Activated CD4-positive, alpha-beta memory T cell treated with anti-CD3 and anti-CD28 coated beads, Interleukin-2, amount 10 ng/mL, durations not matched to agents 7 days and 5 days (primary cell): ENCODE measurements around the gene NLN. TPM values are rescaled to one million over a fixed set of nuclear protein-coding genes. Genes with fewer than 3 reads are reported as not detected.
A peak's percentile ranks its signal among the peaks of the same experiment; 100 is the strongest.
"Not testable (repeated sequence)": the region's sequence is repeated elsewhere in the genome, so short reads cannot be mapped to it uniquely, and the experiment has no call there.

ENCODE experiments used
- CTCF ChIA-PET: fragments of 350-600 bp; sonication (Branson Sonifier 250); formaldehyde crosslinking; loops from one replicate; lab custom pipeline; 2021; ENCODE audit warnings: antibody characterized with exemption, inconsistent platforms; lab: Charles Lee
- POLR2A ChIA-PET: fragments of 350-600 bp; sonication (Branson Sonifier 250); formaldehyde crosslinking; loops from one replicate; lab custom pipeline; 2021; ENCODE audit warnings: antibody characterized with exemption; lab: Charles Lee
- DNase-seq: peaks from one replicate; pipeline ENCODE4 v3.0.0-alpha.2; 2020
- H3K27ac Mint-ChIP-seq: one replicate; pipeline ENCODE4 v1.8.0; 2021; ENCODE audit warnings: mild to moderate bottlenecking, mixed read lengths
- H3K27me3 Mint-ChIP-seq: one replicate; pipeline ENCODE4 v1.8.0; 2021; ENCODE audit warnings: mixed read lengths
- H3K36me3 Mint-ChIP-seq: one replicate; pipeline ENCODE4 v1.8.0; 2021; ENCODE audit warnings: low read depth, mixed read lengths
- H3K4me1 Mint-ChIP-seq: one replicate; pipeline ENCODE4 v1.8.0; 2021; ENCODE audit warnings: mixed read lengths
- H3K4me3 Mint-ChIP-seq: one replicate; pipeline ENCODE4 v1.8.0; 2021; ENCODE audit warnings: mild to moderate bottlenecking, mixed read lengths
- H3K9me3 Mint-ChIP-seq: one replicate; pipeline ENCODE4 v1.8.0; 2021; ENCODE audit warnings: mixed read lengths
- total RNA-seq, 2 experiments: library from RNA; stranded (reverse); gene quantifications; one replicate each; pipeline ENCODE4 v1.2.3, GENCODE V29; 2021

Gene NLN
- total RNA-seq, 2 experiments from 2014 or later: 7.6 to 8.0 TPM

GRCh38 chr5:65767565-65767964 lies 45.6 kb downstream of the NLN start:
- CTCF ChIA-PET: no interaction called here
- H3K9me3 Mint-ChIP-seq: peaks cover 9% of the 10 kb centered on the region
- no peak overlapping the region for H3K27ac Mint-ChIP-seq
- POLR2A ChIA-PET: no interaction called here
- peaks cover 1% of the 10 kb centered on the region for H3K4me1 Mint-ChIP-seq
- no peak overlapping the region for H3K4me3 Mint-ChIP-seq
- H3K27me3 Mint-ChIP-seq: no peaks in the 10 kb centered on the region
- DNase-seq: no peak
- H3K36me3 Mint-ChIP-seq: peaks cover 9% of the 10 kb centered on the region

GRCh38 chr5:65768723-65769346 lies 46.8 kb downstream of the NLN start:
- ChIA-PET CTCF (no interaction called here), POLR2A (no interaction called here)
- no peak overlapping the region for H3K4me3 Mint-ChIP-seq

DNA sequence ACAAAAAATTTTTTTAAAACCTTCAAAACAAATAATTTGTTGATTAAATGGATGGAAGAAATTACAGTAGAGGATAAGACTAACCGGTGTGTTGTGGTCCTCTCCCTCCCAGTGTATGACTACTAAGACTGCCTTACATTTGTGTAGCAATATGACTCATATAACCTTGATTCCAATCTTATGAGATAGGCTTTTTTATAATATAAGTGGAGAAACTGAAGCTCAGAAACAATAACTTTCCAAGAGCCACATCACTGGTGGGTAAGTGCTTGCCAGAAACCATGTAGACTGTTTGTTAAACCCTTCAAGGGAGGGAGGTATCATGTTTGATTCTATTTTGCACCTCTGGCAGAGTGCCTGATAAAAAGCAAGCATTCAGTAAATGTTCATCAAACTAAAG lies 47.5 kb downstream of the NLN start:
- H3K4me1 Mint-ChIP-seq: peaks cover 7% of the 10 kb centered on the region
- H3K27me3 Mint-ChIP-seq: no peaks in the 10 kb centered on the region
- H3K27ac Mint-ChIP-seq: no peak overlapping the region
- CTCF ChIA-PET: interaction anchor here (1.1 to 1.4 kb wide), 2 partner anchors 8 to 206 kb away, joined by 3 to 4 read pairs; no protein-coding TSS in a partner anchor
- H3K4me3 Mint-ChIP-seq: no peak overlapping the region
- peaks cover 9% of the 10 kb centered on the region for H3K36me3 Mint-ChIP-seq
- POLR2A ChIA-PET: no interaction called here
- peaks cover 9% of the 10 kb centered on the region for H3K9me3 Mint-ChIP-seq
- DNase-seq: no peak

More at GRCh38 chr5:65768723-65769346, 46.8 kb downstream of the NLN start:
- H3K27me3 Mint-ChIP-seq: no peaks in the 10 kb centered on the region
- H3K4me1 Mint-ChIP-seq: peaks cover 1% of the 10 kb centered on the region
- no peak for DNase-seq
- peaks cover 9% of the 10 kb centered on the region for H3K9me3 Mint-ChIP-seq
- no peak overlapping the region for H3K27ac Mint-ChIP-seq
- H3K36me3 Mint-ChIP-seq: peaks cover 9% of the 10 kb centered on the region

DNA sequence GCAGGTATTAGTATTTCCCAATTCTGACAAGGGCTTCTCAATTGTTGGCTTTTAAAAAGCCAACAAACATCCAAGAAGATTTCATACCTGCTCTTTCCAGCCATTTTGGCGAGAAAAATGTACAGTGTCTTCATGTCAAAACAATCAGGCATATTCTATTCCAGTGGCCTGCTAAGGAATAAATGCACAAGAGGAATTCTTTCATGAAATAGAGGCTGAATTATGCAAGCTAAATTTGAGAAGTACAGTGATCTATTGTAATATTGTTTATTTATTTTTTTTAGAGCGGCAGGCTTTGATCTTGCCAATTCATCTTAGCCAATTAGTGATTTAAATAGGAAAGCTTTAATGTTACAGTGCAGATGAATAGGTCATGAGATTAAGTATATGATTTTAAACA lies 49.3 kb downstream of the NLN start:
- H3K4me1 Mint-ChIP-seq: peaks cover 8% of the 10 kb centered on the region
- DNase-seq: no peak
- H3K9me3 Mint-ChIP-seq: peaks cover 7% of the 10 kb centered on the region
- no peak overlapping the region for H3K27ac Mint-ChIP-seq
- POLR2A ChIA-PET: no interaction called here
- H3K4me3 Mint-ChIP-seq: no peak overlapping the region
- peaks cover 5% of the 10 kb centered on the region for H3K36me3 Mint-ChIP-seq
- CTCF ChIA-PET: no interaction called here
- H3K27me3 Mint-ChIP-seq: no peaks in the 10 kb centered on the region

GRCh38 chr5:65772963-65773362 lies 51.0 kb downstream of the NLN start:
- H3K4me3 Mint-ChIP-seq, POLR2A ChIA-PET, H3K4me1 Mint-ChIP-seq, H3K9me3 Mint-ChIP-seq, DNase-seq, H3K27me3 Mint-ChIP-seq, H3K27ac Mint-ChIP-seq, H3K36me3 Mint-ChIP-seq: not testable (repeated sequence)
- CTCF ChIA-PET: interaction anchor here (0.6 to 1.2 kb wide), 3 partner anchors 39 to 123 kb away, joined by 3 read pairs; no protein-coding TSS in a partner anchor

DNA sequence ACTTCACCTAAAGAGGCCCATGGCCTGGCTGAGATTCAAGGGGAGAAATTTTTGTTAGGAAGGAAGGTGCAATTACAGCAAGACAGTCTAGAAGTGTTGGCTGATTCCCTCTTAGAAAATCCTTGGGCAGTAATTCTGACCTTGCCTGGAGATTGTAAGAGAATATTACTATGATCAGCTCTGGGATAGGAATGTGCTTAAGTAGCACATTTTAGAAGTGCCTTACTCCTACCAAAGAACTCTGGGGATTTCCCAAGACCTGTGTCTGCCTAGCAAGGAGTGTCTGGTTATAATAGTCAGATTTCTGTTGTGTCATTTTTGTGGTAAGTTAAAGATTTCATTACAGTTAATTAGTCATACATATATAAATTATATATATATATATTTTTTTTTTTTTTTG lies 52.3 kb downstream of the NLN start:
- H3K36me3 Mint-ChIP-seq: peaks cover 3% of the 10 kb centered on the region
- H3K4me3 Mint-ChIP-seq: no peak overlapping the region
- H3K9me3 Mint-ChIP-seq: no peaks in the 10 kb centered on the region
- peaks cover 10% of the 10 kb centered on the region for H3K4me1 Mint-ChIP-seq
- H3K27me3 Mint-ChIP-seq: no peaks in the 10 kb centered on the region
- CTCF ChIA-PET: interaction anchor here (1.2 kb wide), 1 partner anchor 38 kb away, joined by 3 read pairs; no protein-coding TSS in a partner anchor
- POLR2A ChIA-PET: no interaction called here
- no peak for DNase-seq
- no peak overlapping the region for H3K27ac Mint-ChIP-seq

GRCh38 chr5:65775476-65775875 lies 53.5 kb downstream of the NLN start:
- H3K9me3 Mint-ChIP-seq: no peaks in the 10 kb centered on the region
- H3K36me3 Mint-ChIP-seq: peaks cover 6% of the 10 kb centered on the region
- ChIA-PET CTCF (no interaction called here), POLR2A (no interaction called here)
- no peaks in the 10 kb centered on the region for H3K27me3 Mint-ChIP-seq
- H3K4me3 Mint-ChIP-seq: no peak overlapping the region
- H3K27ac Mint-ChIP-seq: no peak overlapping the region
- DNase-seq: no peak
- H3K4me1 Mint-ChIP-seq: peaks cover 17% of the 10 kb centered on the region

GRCh38 chr5:65776441-65777141 lies 54.6 kb downstream of the NLN start:
- peaks cover 19% of the 10 kb centered on the region for H3K4me1 Mint-ChIP-seq
- ChIA-PET CTCF (no interaction called here), POLR2A (no interaction called here)
- no peaks in the 10 kb centered on the region for H3K9me3 Mint-ChIP-seq
- H3K27ac Mint-ChIP-seq: no peak overlapping the region
- no peak overlapping the region for H3K4me3 Mint-ChIP-seq
- no peak for DNase-seq
- peaks cover 12% of the 10 kb centered on the region for H3K36me3 Mint-ChIP-seq
- no peaks in the 10 kb centered on the region for H3K27me3 Mint-ChIP-seq

- ChIA-PET CTCF (no interaction called here), POLR2A (interaction anchor here (1.4 kb wide), 1 partner anchor 28 kb away, joined by 6 read pairs; no protein-coding TSS in a partner anchor)
- no peak for DNase-seq
- Mint-ChIP-seq H3K4me3 (no peak overlapping the region), H3K27ac (no peak overlapping the region), H3K9me3 (no peaks in the 10 kb centered on the region), H3K27me3 (no peaks in the 10 kb centered on the region), H3K36me3 (peaks cover 24% of the 10 kb centered on the region), H3K4me1 (peaks cover 19% of the 10 kb centered on the region)
Measured at GRCh38 chr5:65778126-65778525, 56.1 kb downstream of the NLN start.

GRCh38 chr5:65779643-65780042 lies 57.6 kb downstream of the NLN start:
- no peak for DNase-seq
- Mint-ChIP-seq H3K9me3 (no peaks in the 10 kb centered on the region), H3K36me3 (peaks cover 24% of the 10 kb centered on the region), H3K4me1 (peaks cover 14% of the 10 kb centered on the region), H3K4me3 (no peak overlapping the region), H3K27ac (peak overlapping the region; percentile 32), H3K27me3 (no peaks in the 10 kb centered on the region)
- CTCF ChIA-PET: no interaction called here
- POLR2A ChIA-PET: interaction anchor here (1.4 to 2.2 kb wide), 2 partner anchors 26 to 365 kb away, joined by 5 to 6 read pairs; partner anchors contain the start of gene SREK1

GRCh38 chr5:65788296-65788695 lies 66.3 kb downstream of the NLN start:
- POLR2A ChIA-PET: interaction anchor here (0.7 kb wide), 1 partner anchor 138 kb away, joined by 3 read pairs; the partner anchor contains the start of gene ERBIN
- DNase-seq, H3K27ac Mint-ChIP-seq, CTCF ChIA-PET, H3K9me3 Mint-ChIP-seq, H3K4me3 Mint-ChIP-seq, H3K27me3 Mint-ChIP-seq: not testable (repeated sequence)
- Mint-ChIP-seq H3K4me1 (peaks cover 10% of the 10 kb centered on the region), H3K36me3 (peaks cover 24% of the 10 kb centered on the region)

DNA sequence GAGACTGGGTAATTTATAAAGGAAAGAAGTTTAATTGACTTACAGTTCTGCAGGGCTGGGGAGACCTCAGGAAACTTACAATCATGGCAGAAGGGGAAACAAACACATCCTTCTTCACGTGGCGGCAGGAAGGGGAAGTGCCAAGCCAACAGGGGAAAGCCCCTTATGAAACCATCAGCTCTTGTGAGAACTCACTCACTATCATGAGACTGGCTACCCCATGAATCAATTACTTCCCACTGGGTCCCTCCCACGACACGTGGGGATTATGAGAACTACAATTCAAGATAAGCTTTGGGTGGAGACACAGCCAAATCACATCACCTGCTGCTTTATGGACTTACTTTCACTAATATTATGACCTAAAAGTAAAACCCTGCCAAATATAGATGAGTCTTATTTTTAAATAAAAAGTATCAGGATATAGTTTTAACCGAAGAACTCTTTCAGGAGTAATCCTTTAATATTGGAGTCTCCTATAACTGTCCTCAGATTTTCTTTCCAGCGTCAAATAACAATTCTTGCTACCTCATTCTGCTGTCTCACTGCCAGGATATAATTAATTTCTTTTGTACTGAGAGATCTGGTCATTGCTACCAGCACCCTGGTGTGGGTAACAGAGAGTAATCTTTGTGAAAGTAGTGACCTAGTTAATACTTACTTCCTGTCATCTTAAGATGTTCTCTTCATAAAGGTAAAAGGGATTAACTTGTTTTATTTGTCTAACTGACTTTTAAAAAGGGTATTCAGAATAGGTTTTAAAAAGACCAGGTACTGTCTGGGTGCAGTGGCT lies 68.6 kb downstream of the NLN start:
- no peak for DNase-seq
- Mint-ChIP-seq H3K36me3 (peaks cover 24% of the 10 kb centered on the region), H3K27ac (no peak overlapping the region), H3K27me3 (no peaks in the 10 kb centered on the region), H3K4me1 (peaks cover 10% of the 10 kb centered on the region), H3K9me3 (peaks cover 8% of the 10 kb centered on the region), H3K4me3 (no peak overlapping the region)
- CTCF ChIA-PET: no interaction called here
- POLR2A ChIA-PET: no interaction called here
